ENCODE data around the gene IQGAP1. TPM values are rescaled to one million over a fixed set of nuclear protein-coding genes. Genes with fewer than 3 reads are reported as not detected.
A peak's percentile ranks its signal among the peaks of the same experiment; 100 is the strongest.
"Not testable (repeated sequence)": the region's sequence is repeated elsewhere in the genome, so short reads cannot be mapped to it uniquely, and the experiment has no call there.

IQGAP1 gene
- 37.7 TPM for total RNA-seq

GRCh38 chr15:90387534-90388461, at the start of gene IQGAP1:
TSS of gene IQGAP1 (plus strand) at chr15:90388242. CDS start at chr15:90388342, 100 bp downstream.
- DNase-seq (ENCODE audit: low read depth in 2 of 3, low spot score in 2 of 3): peak; percentile 93 to 95 (median 94)

- no peak for DNase-seq (ENCODE audit: low read depth in 2 of 3, low spot score in 2 of 3)
Measured at GRCh38 chr15:90338532-90338931, 49.5 kb upstream of the IQGAP1 start.

- no peak for DNase-seq (ENCODE audit: low read depth in 2 of 3, low spot score in 2 of 3)
Measured at GRCh38 chr15:90340345-90340744, 47.7 kb upstream of the IQGAP1 start.

GRCh38 chr15:90343302-90343790, 44.7 kb upstream of the IQGAP1 start:
- no peak for DNase-seq (ENCODE audit: low read depth in 2 of 3, low spot score in 2 of 3)

- DNase-seq (ENCODE audit: low read depth in 2 of 3, low spot score in 2 of 3): no peak
Measured at GRCh38 chr15:90344662-90345061, 43.4 kb upstream of the IQGAP1 start.

- DNase-seq (ENCODE audit: low read depth in 2 of 3, low spot score in 2 of 3): no peak
Measured at GRCh38 chr15:90345857-90346256, 42.2 kb upstream of the IQGAP1 start.

GRCh38 chr15:90347431-90348065, 40.5 kb upstream of the IQGAP1 start:
- not testable (repeated sequence) for DNase-seq (ENCODE audit: low read depth in 2 of 3, low spot score in 2 of 3)

GRCh38 chr15:90348456-90348855, 39.6 kb upstream of the IQGAP1 start:
- no peak for DNase-seq (ENCODE audit: low read depth in 2 of 3, low spot score in 2 of 3)

- no peak for DNase-seq (ENCODE audit: low read depth in 2 of 3, low spot score in 2 of 3)
Measured at GRCh38 chr15:90349072-90349471, 39.0 kb upstream of the IQGAP1 start.

GRCh38 chr15:90349821-90350220, 38.2 kb upstream of the IQGAP1 start:
- DNase-seq (ENCODE audit: low read depth in 2 of 3, low spot score in 2 of 3): no peak

- DNase-seq (ENCODE audit: low read depth in 2 of 3, low spot score in 2 of 3): no peak
Measured at GRCh38 chr15:90351479-90352106, 36.4 kb upstream of the IQGAP1 start.

GRCh38 chr15:90352107-90352893, 35.7 kb upstream of the IQGAP1 start, which contains the start of gene ZNF774:
TSS of gene ZNF774 (plus strand) at chr15:90352284. CDS start at chr15:90354661, 2,377 bp downstream.
- DNase-seq (ENCODE audit: low read depth in 2 of 3, low spot score in 2 of 3): peak; percentile 83 to 96 (median 94)

- DNase-seq (ENCODE audit: low read depth in 2 of 3, low spot score in 2 of 3): no peak
Measured at GRCh38 chr15:90354986-90355385, 33.1 kb upstream of the IQGAP1 start.

GRCh38 chr15:90358124-90359033, 29.7 kb upstream of the IQGAP1 start:
- DNase-seq (ENCODE audit: low read depth in 2 of 3, low spot score in 2 of 3): no peak

- no peak for DNase-seq (ENCODE audit: low read depth in 2 of 3, low spot score in 2 of 3)
Measured at GRCh38 chr15:90360746-90361145, 27.3 kb upstream of the IQGAP1 start.

- DNase-seq (ENCODE audit: low read depth in 2 of 3, low spot score in 2 of 3): no peak
Measured at GRCh38 chr15:90362936-90363212, 25.2 kb upstream of the IQGAP1 start.

- DNase-seq (ENCODE audit: low read depth in 2 of 3, low spot score in 2 of 3): no peak
Measured at GRCh38 chr15:90364251-90364650, 23.8 kb upstream of the IQGAP1 start.

GRCh38 chr15:90365414-90366055, 22.5 kb upstream of the IQGAP1 start:
- no peak for DNase-seq (ENCODE audit: low read depth in 2 of 3, low spot score in 2 of 3)

GRCh38 chr15:90367576-90367975, 20.5 kb upstream of the IQGAP1 start:
- no peak for DNase-seq (ENCODE audit: low read depth in 2 of 3, low spot score in 2 of 3)

Data from hematopoietic multipotent progenitor cell (in vitro differentiated cells).